HG02943 (cell line): ENCODE results near the gene SCIMP.
"Not testable (repeated sequence)": the region's sequence is repeated elsewhere in the genome, so short reads cannot be mapped to it uniquely, and the experiment has no call there.

Source experiments
- ATAC-seq: cut with Tn5 transposase; IDR thresholded peaks from one replicate; pipeline ENCODE4 v1.9.1; 2021; ENCODE audit warnings: mild to moderate bottlenecking, low read depth, moderate library complexity; ENCODE audit not compliant: unreplicated experiment

SCIMP gene

DNA sequence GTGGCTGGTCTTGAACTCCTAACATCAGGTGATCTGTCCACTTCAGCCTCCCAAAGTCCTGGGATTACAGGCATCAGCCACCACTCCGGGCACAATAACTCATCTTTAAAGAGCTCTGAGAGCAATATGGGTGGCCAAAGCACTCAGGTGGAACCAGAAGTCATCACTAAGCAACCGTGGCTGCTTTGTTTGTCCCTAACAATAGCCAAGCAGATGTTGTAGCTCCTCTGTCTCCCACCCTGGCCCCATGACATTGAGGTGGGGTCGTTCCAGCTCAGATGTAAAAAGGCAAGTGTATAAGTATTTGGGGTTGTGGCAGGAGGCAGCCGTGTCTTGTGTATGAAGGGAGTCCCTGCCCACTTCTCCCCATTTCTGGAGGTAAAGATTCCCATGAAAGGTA is 3.7 kb upstream of the SCIMP start:
- ATAC-seq = no peak

DNA sequence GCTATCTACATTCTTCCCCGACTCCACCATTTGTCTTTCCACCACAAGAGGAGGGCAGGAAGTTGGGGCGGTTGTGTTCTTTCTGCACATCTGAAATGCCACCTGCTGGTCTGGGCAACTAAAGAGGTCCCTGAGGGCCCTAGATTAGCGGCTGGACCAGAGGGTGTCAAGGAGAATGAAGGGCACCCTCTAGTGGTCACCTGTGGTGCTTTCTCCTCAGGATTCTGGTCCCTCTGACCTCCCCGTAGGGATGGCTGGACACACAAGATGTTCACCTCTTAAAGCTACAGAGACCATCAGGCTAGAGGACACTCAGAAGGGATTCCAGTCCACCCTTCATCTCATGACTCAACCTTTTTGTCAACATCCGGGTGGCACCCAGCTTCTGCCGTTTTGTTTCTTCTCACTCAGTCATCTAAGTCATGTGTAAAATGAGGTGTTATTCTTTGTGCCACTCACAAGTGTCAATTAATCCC is 2.9 kb upstream of the SCIMP start:
- no peak for ATAC-seq

DNA sequence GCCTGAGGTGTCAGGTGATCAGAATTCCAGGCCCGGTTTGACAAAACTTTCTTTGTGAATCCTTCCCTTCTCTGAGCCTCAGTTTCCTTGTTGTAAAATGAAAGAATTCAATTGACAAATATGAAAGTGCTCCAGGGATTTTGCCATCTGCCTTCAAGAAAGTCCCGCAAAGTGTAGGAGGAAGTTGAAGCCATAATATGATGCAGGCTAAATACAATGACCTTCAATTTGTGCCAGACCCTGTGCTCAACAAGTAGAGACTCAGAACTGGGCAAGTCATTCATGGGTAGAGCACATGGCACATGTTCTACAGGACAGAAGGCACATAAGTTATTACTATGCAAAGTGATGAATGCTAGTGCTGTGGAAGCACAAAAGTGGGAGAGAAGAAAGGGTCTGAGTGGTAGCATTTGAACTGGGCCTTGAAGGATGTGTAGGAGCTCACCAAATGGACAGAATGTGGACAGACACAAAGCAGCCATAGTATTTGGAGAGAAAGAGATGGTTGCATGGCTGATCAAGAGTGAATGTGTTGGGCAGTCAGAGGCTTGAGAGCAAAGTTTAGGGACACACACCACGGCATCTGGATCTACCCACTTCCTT is 2.4 kb upstream of the SCIMP start:
- ATAC-seq = no peak

DNA sequence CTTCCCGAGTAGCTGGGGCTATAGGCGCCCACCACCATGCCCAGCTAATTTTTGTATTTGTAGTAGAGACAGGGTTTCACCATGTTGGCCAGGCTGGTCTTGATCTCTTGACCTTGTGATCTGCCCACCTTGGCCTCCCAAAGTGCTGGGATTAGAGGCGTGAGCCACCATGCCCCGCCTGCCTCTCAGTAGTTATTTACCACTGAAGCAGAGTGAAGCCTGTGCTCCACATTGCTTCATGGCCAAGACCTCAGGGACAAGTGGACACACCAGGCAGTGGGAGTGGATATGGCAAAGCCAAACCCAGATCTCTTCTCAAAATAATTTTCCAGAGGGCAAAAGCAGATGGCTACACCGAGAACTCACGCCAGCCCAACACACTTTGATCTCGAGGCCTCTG is 1.2 kb downstream of the SCIMP start:
- ATAC-seq = not testable (repeated sequence)

DNA sequence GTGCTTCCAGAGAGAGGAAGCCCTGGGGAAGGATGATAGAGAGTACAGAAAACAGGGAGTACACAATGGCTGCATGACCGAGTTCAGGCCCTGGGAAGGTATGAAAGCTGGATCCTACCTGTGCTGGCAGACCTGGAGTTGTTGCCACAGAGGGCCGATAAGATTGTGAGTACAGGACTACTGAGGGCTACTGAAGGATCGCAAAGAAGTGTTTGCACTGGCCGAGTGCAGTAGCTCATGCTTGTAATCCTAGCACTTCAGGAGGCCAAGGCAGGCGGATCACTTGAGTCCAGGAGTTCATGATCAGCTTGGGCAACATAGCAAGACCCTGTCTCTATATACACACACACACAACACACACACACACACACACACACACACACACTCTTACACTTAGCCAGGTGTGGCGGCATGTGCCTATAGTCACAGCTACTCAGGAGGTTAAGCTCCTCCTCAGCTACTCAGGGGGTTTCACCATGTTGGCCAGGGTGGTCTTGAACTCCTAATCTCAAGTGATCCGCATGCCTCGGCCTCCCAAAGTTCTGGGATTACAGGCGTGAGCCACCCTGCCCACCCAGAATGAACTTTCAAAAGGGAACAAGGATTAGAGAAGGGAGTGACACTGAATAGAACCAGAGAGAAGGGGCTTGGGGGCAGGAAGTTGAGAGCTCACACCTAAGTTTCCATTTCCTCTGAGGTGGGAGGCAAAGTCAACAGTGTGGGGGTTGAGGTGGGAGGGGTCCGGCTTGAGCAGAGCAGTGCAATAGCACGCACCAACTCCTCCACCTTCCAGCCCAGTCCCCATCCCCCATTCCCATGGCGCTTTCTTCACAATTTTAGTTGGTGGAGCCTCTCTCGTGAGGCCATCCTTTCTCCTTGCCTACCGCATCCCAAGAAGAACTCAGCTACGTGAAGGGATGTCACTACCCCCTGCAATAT is 7.5 kb downstream of the SCIMP start:
- ATAC-seq = no peak

DNA sequence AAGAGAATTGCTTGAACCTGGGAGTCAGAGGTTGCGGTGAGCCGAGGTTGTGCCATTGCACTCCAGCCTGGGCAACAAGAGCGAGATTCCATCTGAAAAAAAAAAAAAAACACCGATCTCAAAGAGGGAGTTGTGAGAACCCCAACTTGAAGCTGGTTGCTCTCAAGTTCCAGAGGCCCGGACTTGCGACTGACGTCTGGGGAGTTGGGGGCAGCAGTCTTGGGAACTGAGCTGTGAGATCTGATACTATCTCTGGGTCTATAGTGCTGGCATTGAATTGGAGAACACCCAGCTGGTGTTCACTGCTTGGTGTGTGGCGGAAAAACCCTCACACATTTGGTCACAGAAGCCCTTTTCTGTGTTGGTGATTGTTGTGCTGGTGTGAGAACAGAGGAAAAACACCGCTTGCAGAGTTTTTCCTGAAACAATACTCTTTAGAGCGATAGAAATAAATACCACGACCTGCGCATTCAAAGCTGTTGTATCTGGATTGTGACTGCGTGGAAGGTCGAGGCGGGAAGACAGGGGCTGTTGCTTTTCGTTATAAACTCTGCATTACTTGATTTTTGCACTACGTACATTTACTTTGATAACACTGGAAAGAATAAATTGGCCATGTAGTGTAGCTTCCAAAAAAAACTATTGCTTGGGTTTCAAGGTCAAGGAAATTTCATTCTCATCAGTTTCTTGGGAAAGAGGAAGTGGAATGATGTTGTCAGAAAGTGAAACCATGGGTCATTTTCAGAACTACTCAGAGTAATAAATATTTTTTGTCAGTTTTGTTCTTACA is 8.8 kb downstream of the SCIMP start:
- no peak for ATAC-seq

DNA sequence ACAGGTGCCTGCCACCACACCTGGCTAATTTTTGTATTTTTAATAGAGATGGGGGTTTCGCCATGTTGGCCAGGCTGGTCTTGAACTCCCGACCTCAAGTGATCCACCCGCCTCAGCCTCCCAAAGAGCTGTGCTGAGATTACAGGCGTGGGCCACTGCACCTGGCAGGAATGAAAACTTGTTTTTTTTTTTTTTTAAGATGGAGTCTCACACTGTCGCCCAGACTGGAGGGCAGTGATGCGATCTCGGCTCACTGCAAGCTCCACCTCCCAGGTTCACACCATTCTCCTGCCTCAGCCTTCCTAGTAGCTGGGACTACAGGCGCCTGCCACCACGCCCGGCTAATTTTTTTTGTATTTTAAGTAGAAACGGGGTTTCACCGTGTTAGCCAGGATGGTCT is 12.7 kb downstream of the SCIMP start:
- ATAC-seq = not testable (repeated sequence)

DNA sequence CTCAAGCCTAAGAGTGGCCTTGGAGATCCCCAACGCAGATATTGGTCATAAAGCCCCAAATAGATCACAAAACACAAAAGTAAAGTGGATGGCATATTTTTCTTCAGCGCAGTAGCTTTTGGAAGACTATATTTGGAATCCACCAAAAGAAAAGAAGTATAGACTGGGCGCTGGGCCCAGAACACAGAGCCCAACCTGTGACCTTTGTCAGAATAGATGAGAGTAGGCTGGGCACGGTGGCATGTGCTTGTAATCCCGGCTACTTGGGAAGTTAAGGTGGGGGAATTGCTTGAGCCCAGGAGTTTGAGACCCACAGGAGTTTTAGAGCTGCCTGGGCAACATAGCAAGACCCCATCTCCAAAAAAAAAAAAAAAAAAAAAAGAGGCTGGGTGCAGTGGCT is 14.6 kb downstream of the SCIMP start:
- no peak for ATAC-seq

DNA sequence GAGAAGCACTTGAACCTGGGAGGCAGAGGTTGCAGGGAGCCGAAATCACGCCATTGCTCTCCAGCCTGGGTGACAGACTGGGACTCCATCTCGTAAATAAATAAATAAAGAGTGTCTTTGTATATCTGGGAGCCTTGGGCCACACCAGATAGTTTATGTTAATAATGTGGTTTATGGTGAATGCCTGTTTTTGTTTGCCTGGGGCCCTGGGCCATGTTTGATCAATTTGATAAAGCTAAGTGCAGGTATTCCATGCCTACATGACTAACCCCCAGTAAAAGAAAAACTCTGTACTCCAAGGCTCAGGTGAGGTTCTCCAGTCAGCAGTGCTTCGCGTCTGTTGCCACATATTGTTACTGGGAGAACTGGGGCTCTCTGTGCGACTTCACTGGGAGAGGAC is 15.1 kb downstream of the SCIMP start:
- ATAC-seq = no peak

DNA sequence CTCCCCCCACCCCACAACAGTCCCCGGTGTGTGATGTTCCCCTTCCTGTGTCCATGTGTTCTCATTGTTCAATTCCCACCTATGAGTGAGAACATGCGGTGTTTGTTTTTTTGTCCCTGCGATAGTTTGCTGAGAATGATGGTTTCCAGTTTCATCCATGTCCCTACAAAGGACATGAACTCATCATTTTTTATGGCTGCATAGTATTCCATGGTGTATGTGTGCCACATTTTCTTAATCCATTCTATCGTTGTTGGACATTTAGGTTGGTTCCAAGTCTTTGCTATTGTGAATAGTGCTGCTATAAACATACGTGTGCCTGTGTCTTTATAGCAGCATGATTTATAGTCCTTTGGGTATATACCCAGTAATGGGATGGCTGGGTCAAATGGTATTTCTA is 17.1 kb downstream of the SCIMP start:
- not testable (repeated sequence) for ATAC-seq

DNA sequence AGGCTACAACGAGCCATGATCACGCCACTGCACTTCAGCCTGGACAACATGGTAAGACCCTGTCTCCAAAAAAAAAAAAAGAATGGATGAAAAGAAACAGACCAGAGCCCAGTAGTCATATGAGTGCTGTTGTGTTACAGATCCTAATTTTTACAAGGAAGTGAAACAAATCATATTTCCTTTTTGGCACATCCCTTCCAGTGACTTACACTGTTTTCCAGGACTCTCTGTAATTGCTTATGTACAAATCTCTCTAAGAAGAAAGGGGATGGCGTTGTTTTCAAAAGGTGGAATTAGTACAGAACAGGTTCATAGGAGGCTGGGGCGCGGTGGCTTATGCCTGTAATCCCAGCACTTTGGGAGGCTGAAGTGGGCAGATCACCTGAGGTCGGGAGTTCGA is 23.2 kb downstream of the SCIMP start:
- no peak for ATAC-seq

DNA sequence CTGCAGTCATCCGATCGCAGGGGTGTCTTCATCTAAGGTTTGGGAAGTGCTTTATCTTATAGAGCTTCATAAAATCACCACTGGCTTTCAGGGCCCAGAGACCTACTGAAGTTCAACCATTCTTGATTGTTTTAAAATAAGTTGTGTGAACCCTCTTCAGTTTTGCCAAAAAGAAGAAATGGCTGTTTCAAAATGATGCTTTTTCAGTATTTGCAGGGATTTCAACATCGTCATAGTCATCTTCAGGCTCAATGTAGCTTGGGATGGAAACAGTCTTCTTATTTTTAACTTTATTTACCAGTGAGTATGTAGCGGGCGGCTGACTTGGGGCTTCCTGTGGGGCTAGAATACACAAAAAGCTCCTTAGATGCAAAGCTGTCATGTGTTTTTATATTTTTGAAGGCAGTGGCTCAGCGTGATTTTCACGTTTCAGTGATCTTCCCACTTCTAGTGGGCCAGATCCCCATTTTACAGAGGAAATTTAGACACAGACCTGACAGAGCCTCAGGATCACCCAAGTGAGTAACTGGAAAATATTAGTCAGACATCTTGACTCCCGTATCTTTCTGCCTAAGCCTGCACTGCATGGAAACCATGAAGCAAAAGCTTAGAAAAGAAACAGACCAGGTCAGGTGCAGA is 23.9 kb downstream of the SCIMP start:
- no peak for ATAC-seq

DNA sequence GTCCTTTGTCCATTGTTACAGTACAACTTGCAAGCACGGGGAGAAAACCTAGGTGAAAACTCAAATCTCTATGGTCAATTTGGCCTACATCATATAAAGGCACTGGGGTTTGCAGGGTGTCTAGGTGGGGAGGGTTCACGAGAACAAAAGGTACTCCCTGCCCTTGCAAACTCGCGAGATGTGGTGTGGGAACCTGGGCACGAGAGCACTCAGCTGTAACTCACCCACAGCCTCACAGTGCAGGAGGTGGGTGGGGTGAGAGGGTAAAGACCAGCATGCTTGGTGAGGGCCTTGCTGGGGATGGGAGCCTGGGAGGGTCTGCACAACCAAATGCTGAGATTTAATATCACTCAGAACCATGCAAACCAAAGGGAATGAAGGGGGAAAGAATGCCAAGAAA is 24.6 kb downstream of the SCIMP start:
- no peak for ATAC-seq

DNA sequence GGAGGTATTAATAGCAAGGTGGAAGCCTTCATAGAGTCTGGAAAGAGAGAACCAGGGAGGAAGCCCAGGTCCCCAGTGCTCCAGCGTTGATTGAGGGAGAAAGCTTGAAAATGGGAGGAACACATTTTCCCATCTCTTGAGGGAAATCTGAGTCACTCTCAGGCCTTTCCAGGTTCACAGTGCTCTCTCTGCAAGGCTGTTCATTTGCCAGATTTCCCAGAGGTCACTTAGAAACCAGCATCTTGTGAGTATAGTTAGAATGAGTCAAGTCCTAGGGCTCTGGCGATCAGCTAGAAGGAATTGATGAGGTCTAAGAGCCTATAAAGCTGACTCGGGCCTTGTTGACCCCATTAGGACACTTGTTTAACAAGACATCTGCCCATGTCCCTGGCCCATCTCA is 25.3 kb downstream of the SCIMP start:
- ATAC-seq = no peak

DNA sequence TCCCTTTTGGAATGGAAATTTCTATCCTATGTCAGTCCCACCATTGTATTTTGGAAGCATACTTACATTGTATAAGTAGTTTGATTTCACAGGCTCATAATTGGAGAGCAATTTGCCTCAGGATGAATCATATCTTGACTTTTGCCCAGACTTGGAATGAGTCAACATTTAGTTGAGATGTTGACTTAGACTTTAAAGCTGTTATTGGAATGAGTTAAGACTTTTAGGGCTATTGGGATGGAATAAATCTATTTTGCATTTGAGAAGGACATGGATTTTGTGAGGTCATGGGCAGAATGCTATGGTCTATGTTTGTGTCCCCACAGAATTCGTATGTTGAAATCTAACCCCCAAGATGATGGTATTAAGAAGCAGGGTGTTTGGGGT is 30.8 kb downstream of the SCIMP start:
- no peak for ATAC-seq

DNA sequence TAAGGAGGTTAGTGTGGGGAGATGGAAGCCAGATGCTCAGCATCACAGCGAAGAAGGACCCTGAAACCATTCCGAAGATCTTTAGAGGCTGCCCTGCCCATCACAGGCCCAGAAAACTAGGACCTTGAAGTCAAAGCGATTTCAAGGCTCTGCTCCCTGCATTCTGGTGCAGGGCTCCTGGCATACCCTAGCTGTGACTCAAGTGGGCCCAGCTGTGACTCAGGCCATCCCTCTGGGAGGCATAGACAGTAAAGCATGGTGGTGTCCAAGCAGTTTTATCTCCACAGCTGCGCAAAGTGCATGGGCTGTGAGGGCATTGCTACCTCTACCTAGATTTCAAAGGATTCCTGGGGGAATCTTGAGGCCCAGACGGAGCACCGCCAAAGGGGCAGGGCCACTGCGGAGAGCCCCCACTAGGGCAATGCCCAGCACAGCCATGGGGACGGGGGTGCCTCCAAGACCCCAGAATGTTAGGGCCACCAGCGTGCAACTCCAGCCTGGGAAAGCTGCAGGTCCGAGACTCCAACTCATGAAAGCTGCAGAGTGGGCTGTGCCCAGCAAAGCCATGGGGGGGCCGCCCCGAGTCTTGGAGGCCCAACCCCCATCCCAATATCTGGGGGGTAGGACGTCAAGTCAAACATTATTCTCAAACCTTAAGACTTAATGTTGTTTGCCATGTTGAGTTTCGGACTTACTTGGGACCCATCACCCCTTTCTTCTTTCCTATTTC is 31.3 kb downstream of the SCIMP start:
- ATAC-seq = no peak

DNA sequence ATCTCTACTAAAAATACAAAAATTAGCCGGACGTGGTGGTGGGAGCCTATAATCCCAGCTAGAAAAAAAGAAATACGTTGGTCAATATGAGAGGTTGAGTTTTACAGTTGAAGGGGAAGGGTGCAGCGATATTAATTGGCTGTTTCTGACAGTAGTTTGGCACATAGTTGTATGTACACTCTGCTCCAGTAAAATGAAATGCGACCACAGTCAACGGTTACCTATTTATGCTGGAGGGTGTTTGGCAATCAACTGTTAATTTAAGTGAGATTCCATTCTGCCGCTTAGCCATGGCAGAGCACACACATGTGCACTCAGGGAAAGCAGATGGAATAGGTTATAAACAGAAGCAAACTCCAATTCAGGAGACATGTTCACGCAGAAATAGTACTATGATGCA is 33.6 kb downstream of the SCIMP start:
- no peak for ATAC-seq

DNA sequence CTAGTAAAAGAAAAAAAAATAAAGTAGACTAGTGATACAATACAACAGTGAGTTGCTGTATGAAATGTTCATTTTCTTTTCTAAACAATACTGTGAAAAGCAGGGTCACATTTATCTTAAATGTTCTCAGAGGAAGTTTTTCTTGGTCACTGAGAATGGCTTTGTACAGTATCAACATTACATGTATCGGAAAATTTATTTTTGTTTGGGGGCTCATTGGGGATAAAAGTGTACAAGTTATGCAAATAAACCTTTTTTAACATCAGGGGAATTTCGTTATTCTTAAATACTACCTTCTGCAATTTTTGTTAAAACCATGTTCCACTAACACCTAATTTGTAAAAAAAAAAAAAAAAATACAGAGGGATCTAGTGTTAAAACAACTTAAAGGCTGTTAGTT is 34.3 kb downstream of the SCIMP start:
- no peak for ATAC-seq

DNA sequence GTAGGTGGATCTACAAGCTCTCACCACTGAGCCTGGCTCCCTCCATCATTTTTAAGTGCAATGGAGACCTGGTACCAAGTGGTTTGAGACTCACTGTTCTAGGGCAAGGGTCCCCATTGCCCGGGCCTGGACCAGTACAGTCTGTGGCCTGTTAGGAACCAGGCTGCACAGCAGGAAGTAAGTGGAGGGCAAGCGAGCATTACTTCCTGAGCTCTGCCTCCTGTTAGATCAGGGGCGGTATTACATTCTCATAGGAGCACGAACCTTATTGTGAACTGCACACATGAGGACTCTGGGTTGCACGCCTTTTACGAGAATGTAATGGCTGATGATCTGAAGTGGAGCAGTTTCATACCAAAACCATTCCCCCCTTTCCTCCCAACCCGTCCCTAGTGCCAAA is 36.2 kb downstream of the SCIMP start:
- no peak for ATAC-seq

DNA sequence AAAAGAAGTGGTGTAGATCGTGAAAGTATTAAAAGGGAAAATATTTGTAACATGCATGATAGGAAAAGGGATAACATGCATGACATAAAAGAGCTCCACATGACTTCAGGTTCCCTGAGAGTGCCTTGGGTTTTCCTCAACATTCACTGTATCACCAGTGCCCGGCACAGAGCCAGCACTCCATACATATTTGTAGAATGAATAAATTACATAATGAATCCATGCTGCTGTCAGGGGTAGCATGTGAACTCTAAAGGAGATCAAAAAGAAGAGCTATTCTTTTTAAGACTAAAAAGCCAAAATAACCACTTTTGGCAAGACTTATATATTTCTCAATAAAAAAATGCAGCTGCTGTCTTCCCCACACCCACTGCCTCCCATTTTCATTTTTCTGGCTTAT is 40.3 kb downstream of the SCIMP start:
- ATAC-seq = no peak
